WTC11 (cell line): ENCODE measurements around the gene SKP1.

Source experiments
- ESRRA ChIP-seq: sonication (generic); formaldehyde crosslinking; IDR thresholded peaks from 2 replicates; pipeline ENCODE4 v1.8.1; 2022; ENCODE audit warnings: mild to moderate bottlenecking, missing genetic modification reagents, borderline replicate concordance
- NR2C2 ChIP-seq: sonication (generic); formaldehyde crosslinking; IDR thresholded peaks from 2 replicates; pipeline ENCODE4 v1.8.0; 2022; ENCODE audit warnings: mild to moderate bottlenecking, missing genetic modification reagents
- ZNF232 ChIP-seq: sonication (generic); formaldehyde crosslinking; IDR thresholded peaks from 2 replicates; pipeline ENCODE4 v1.8.0; 2022; ENCODE audit warnings: mild to moderate bottlenecking, missing genetic modification reagents

DNA sequence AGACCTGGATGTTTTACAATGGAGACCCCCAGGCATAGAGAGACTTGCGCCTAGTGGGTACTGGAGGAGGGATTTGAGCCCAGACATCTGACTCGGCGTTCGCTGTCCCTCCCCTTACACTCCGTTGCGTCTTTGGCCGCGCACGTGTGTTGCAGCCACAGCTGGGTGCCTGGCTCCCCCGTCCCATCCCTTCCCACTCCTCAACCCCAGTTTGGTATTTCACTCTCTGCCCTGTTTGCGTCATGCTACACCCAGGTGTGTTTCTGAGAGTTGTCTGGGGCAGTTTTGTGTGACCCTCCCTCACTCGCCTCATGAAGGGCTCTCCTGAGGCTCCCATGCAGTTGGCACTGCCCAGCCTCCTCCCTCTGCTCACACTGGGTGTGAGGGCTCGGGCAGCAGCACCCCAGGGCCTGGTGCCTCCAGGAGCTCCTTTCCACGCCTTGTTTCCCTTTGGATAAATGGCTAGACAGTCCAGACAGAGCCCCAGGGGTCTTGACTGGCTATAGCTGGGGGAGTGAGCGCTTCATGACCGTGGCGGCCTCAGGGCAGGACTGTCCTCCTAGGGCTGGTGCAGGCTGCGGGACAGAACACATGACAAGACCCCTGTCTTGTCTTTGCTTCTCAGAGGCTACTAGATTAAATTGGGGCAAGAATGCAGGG is 48.6 kb downstream of the SKP1 start:
- TF ChIP-seq ESRRA (CRISPR knock-in tag) (no peak), ZNF232 (no peak), NR2C2 (no peak)
